Immature natural killer cell (primary cell): ENCODE data around the gene SMIM14. TPM values are rescaled to one million over a fixed set of nuclear protein-coding genes. Genes with fewer than 3 reads are reported as not detected.
"Not testable (repeated sequence)": the region's sequence is repeated elsewhere in the genome, so short reads cannot be mapped to it uniquely, and the experiment has no call there.

ENCODE experiments used
- DNase-seq, 3 donors: peaks; one replicate each; pipeline ENCODE4 v3.0.0; 2022; ENCODE audit warnings: mixed read lengths in 1 of 3
- H3K27ac Mint-ChIP-seq, 6 donors: one replicate each; pipeline ENCODE4 v1.8.0; 2020; ENCODE audit warnings: mixed read lengths in 6 of 6, mild to moderate bottlenecking in 5 of 6, inconsistent platforms in 4 of 6, moderate library complexity in 3 of 6
- H3K27me3 Mint-ChIP-seq, 3 donors: one replicate each; pipeline ENCODE4 v1.8.0; 2020 to 2021; ENCODE audit warnings: low read depth in 3 of 3, mild to moderate bottlenecking in 3 of 3, mixed read lengths in 3 of 3, moderate library complexity in 3 of 3, inconsistent platforms in 1 of 3
- H3K36me3 Mint-ChIP-seq, 3 donors: one replicate each; pipeline ENCODE4 v1.8.0; 2020; ENCODE audit warnings: mixed read lengths in 3 of 3, inconsistent platforms in 2 of 3, mild to moderate bottlenecking in 2 of 3
- H3K4me1 Mint-ChIP-seq, 2 donors: one replicate each; pipeline ENCODE4 v1.8.0; 2020; ENCODE audit warnings: inconsistent platforms in 2 of 2, mild to moderate bottlenecking in 2 of 2, mixed read lengths in 2 of 2, moderate library complexity in 1 of 2
- H3K4me3 Mint-ChIP-seq, 5 donors: one replicate each; pipeline ENCODE4 v1.8.0; 2020; ENCODE audit warnings: mild to moderate bottlenecking in 5 of 5, mixed read lengths in 5 of 5, inconsistent platforms in 3 of 5, moderate library complexity in 3 of 5
- H3K9me3 Mint-ChIP-seq, 6 donors: one replicate each; pipeline ENCODE4 v1.8.0; 2020; ENCODE audit warnings: mild to moderate bottlenecking in 6 of 6, mixed read lengths in 6 of 6, inconsistent platforms in 4 of 6, moderate library complexity in 3 of 6
- polyA plus RNA-seq, 3 donors: library from polyadenylated mRNA; unstranded; fragments of 300-500 nt; fragmentation: Illumina TruSeq; gene quantifications; one replicate each; pipeline ENCODE4 v1.2.3, GENCODE V29; 2021

SMIM14 gene
- polyA plus RNA-seq, 3 donors from 2014 or later = 84.0 to 150 (median 111) TPM

DNA sequence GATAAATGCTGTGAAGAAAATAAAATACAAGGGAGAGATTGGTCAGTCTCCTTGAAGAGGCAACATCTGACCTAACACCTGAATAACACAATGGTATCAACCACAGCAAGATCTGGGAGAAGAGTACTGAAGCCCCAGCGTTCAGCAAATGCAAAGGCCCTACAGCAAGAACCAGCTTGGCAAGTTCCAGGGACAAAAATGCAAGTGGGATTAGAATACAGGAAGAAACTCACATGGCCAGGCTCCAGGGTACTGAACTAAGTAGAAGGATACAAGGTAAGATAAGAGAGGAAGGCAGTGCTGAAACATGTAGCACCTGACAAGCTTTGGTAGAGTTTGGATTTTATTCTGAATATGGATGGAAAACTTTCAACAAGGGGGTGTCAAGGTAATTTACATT lies 3.6 kb downstream of the SMIM14 start:
- peaks cover 48 to 54% of the 10 kb centered on the region in 2 donors for H3K4me1 Mint-ChIP-seq
- H3K4me3 Mint-ChIP-seq = peak overlapping the region in 1 of 5 donors; percentile 2
- peaks cover 7 to 15% (median 8%) of the 10 kb centered on the region in 3 donors for H3K27me3 Mint-ChIP-seq
- H3K27ac Mint-ChIP-seq = peak overlapping the region; percentile 3 to 75 (median 44)
- DNase-seq = no peak
- H3K9me3 Mint-ChIP-seq = no peaks in the 10 kb centered on the region
- H3K36me3 Mint-ChIP-seq = no peaks in the 10 kb centered on the region

DNA sequence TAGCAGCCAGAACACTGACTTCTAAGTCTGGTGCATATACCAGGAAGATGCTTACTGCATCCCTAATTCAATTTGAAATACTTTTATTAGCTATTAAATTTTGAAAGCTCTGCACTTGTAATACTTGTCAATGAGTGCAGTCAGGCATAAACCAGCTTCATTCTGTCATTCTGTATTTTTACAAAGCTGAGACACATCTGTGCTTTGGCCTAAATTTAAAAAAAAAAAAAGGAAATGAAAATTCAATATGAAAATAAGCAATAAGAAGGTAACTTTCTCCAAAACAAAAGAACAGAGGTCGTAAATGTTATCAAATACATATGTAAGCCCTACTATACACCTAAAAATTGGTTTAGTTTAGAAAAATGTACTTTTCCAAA lies 7.0 kb downstream of the SMIM14 start:
- no peaks in the 10 kb centered on the region for H3K9me3 Mint-ChIP-seq
- H3K27ac Mint-ChIP-seq = no peak overlapping the region
- no peak overlapping the region for H3K4me3 Mint-ChIP-seq
- H3K4me1 Mint-ChIP-seq = peaks cover 21 to 25% of the 10 kb centered on the region in 2 donors
- no peaks in the 10 kb centered on the region for H3K27me3 Mint-ChIP-seq
- H3K36me3 Mint-ChIP-seq = peaks cover 0 to 9% (median 3%) of the 10 kb centered on the region in 3 donors
- DNase-seq = no peak

DNA sequence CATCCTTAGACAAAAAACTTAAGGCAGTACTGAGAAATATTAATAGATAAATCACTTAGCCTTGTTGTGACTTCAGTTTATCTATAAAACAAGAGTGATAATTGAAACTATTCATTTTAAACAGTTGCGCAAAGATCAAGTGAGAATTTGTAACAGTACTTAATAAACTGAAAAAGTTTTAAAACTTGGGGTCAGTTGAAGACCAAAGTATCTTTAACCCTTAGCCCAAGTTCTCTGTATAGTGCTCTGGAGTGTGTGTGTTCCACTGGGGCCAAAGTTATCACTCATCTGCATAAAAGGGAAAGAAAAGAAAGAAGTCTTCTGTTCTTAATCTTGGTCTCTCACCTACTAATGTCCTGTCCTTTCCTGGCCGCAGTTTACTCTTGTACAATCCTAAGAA lies 11.3 kb downstream of the SMIM14 start:
- H3K36me3 Mint-ChIP-seq = peaks cover 0 to 9% (median 3%) of the 10 kb centered on the region in 3 donors
- DNase-seq = no peak
- H3K4me1 Mint-ChIP-seq = no peaks in the 10 kb centered on the region
- no peak overlapping the region for H3K4me3 Mint-ChIP-seq
- H3K9me3 Mint-ChIP-seq = no peaks in the 10 kb centered on the region
- H3K27ac Mint-ChIP-seq = no peak overlapping the region
- H3K27me3 Mint-ChIP-seq = no peaks in the 10 kb centered on the region

DNA sequence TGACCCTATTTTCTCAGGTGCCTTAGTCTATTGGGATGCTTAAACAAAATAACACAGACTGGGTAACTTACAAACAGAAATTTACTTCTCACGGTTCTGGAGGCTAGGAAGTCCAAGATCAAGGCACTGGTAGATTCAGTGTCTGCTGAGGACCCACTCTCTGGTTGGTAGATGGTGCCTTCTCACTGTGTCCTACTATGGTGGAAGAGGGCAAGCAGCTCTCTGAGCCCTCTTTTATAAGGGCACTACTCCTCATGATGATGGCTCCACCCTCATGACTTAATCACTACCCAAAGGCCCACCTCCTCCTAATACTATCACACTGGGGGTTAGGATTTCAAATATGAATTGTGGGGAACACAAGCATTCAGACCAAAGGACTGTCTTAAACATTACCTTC lies 11.8 kb downstream of the SMIM14 start:
- Mint-ChIP-seq H3K36me3 (peaks cover 0 to 9% (median 3%) of the 10 kb centered on the region in 3 donors), H3K27me3 (no peaks in the 10 kb centered on the region), H3K9me3 (no peaks in the 10 kb centered on the region), H3K4me3 (no peak overlapping the region), H3K27ac (no peak overlapping the region), H3K4me1 (no peaks in the 10 kb centered on the region)
- no peak for DNase-seq

DNA sequence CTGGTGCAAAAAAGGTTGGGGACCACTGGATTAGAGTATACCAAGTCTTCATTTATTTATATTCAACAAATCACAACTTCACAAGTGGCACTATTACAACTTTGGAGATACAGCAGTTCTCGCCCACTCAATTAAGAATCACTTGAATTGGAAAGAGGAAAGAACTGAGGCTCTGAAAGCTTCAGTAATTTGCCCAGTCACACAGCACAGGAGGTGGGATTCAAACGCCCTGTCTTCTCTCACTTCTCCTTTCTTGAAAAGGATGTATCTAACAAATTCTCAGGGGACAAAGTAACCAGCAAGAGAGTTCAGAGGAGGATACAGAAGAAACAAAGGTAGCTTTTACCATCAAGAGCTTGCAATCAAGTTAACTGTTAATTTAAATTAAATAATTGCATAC lies 12.4 kb downstream of the SMIM14 start:
- peaks cover 0 to 11% (median 7%) of the 10 kb centered on the region in 3 donors for H3K36me3 Mint-ChIP-seq
- H3K9me3 Mint-ChIP-seq = no peaks in the 10 kb centered on the region
- H3K27me3 Mint-ChIP-seq = no peaks in the 10 kb centered on the region
- H3K27ac Mint-ChIP-seq = peak overlapping the region in 1 of 6 donors; percentile 44
- H3K4me3 Mint-ChIP-seq = no peak overlapping the region
- no peak for DNase-seq
- H3K4me1 Mint-ChIP-seq = peaks cover 0 to 2% of the 10 kb centered on the region in 2 donors

DNA sequence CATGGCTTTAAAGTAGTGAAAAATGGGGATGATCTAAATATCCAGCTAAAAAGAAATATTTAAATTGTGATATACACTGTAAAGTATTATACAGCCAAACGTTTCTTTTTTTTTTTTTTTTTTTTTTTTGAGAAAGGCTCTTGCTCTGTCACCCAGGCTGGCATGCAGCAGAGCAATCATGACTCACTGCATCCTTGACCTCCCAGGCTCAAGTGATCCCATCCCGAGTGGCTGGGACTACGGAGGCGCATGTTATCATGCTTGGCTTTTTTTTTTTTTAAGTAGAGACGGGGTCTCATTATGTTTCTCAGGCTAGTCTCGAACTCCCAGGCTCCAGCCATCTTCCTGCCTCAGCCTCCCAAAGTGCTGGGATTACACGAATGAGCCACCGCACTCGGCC lies 17.1 kb downstream of the SMIM14 start:
- DNase-seq = no peak

DNA sequence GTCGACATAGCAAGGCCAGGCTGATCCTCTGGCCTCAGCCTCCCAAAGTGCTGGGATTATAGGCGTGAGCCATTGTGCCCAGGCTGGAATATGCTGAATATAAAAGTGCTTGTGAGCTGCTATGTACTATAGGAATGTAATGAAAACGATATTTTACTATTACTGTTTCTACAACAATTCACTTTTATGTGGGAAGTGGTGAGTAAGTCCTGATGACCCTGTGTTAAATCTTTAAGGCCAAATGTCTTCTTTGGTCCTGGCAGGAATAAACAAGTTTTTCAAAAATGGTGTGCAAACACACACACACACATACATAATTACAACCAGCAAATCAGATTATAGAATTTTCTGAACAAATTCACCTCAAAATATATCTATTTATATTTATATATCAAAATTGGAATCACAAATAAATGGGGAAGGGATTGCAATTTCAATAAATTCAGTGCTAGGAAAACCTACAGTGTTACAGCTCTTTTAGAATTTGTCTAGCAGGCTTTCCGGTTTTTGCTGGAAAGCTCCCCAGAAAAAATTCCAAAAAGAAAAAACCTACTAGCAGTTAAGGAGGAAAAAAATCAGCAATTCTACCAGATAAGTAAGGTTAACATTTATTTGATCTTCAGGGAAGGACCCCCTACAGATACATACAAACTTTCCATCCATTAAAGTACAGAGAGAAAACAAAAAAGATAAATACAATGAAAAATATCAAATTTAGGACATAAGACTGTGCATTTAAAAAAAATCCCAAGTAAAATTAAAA lies 17.9 kb downstream of the SMIM14 start:
- Mint-ChIP-seq H3K9me3 (no peaks in the 10 kb centered on the region), H3K4me3 (no peak overlapping the region), H3K36me3 (peaks cover 0 to 6% (median 5%) of the 10 kb centered on the region in 3 donors), H3K27ac (no peak overlapping the region), H3K27me3 (peaks cover 0 to 2% (median 0%) of the 10 kb centered on the region in 3 donors), H3K4me1 (peaks cover 0 to 5% of the 10 kb centered on the region in 2 donors)
- no peak for DNase-seq

More for the DNA sequence above, 17.1 kb downstream of the SMIM14 start:
- Mint-ChIP-seq H3K27ac (no peak overlapping the region), H3K4me1 (peaks cover 0 to 5% of the 10 kb centered on the region in 2 donors), H3K27me3 (peaks cover 0 to 2% (median 0%) of the 10 kb centered on the region in 3 donors), H3K4me3 (no peak overlapping the region), H3K36me3 (peaks cover 0 to 6% (median 5%) of the 10 kb centered on the region in 3 donors), H3K9me3 (no peaks in the 10 kb centered on the region)

DNA sequence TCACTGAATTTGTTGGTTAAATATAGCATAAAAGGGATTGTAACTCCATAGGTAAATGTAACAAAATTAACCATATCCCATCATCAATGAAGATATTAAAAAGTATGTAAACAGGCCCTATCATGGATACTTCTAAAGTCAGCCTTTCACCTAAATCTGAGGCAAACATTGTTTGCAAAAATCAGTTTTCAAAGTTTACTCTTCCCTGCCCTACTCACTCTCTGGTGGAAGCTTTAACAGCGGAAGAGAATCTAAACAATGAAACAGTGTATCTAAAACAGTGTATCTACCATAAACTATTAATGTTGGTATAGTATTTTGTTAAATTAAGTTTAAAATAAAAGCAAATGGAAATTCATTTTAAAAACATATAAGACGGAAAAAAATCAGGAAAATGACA lies 21.1 kb downstream of the SMIM14 start:
- Mint-ChIP-seq H3K36me3 (peaks cover 0 to 6% (median 5%) of the 10 kb centered on the region in 3 donors), H3K4me1 (peaks cover 0 to 5% of the 10 kb centered on the region in 2 donors), H3K27ac (no peak overlapping the region), H3K4me3 (no peak overlapping the region), H3K27me3 (peaks cover 0 to 2% (median 0%) of the 10 kb centered on the region in 3 donors), H3K9me3 (no peaks in the 10 kb centered on the region)
- no peak for DNase-seq

DNA sequence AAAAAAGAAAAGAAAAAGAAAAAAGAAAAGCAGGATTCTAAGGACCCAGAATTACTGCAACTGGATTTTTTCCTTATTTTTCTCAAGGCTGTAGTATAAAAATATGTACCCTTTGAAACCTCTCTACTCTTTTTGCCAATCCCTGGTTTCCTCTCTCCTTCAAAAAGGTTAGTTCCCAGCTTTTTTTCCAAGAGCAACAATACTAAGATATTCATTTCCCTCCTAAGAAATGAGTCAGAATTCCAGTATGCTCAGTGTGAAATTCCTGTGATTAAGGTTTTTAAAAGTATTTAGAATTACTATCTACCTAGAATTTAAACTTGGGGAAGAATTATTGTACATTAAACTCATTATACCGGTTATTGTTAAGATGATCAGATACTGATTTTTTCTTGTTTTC lies 22.0 kb downstream of the SMIM14 start:
- Mint-ChIP-seq H3K4me3 (no peak overlapping the region), H3K27me3 (peaks cover 0 to 2% (median 0%) of the 10 kb centered on the region in 3 donors), H3K9me3 (no peaks in the 10 kb centered on the region), H3K36me3 (peaks cover 0 to 6% (median 5%) of the 10 kb centered on the region in 3 donors), H3K27ac (no peak overlapping the region), H3K4me1 (peaks cover 0 to 5% of the 10 kb centered on the region in 2 donors)
- DNase-seq = no peak

DNA sequence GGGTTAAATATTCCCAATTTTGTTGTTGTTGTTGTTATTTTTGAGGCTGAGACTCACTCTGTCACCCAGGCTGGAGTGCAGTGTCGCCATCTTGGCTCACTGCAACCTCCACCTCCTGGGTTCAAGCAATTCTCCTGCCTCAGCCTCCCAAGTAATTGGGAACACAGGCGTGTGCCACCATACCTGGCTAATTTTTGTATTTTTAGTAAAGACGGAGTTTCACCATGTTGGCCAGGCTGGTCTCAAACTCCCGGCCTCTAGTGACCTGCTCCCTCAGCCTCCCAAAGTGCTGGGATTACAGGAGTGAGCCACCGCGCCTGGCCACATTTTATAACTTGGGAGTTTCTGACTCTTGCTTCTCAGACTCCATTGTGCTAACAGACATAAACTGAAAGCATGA lies 22.6 kb downstream of the SMIM14 start:
- not testable (repeated sequence) for H3K36me3 Mint-ChIP-seq, H3K4me1 Mint-ChIP-seq, H3K27me3 Mint-ChIP-seq, H3K9me3 Mint-ChIP-seq, H3K27ac Mint-ChIP-seq, DNase-seq, H3K4me3 Mint-ChIP-seq

DNA sequence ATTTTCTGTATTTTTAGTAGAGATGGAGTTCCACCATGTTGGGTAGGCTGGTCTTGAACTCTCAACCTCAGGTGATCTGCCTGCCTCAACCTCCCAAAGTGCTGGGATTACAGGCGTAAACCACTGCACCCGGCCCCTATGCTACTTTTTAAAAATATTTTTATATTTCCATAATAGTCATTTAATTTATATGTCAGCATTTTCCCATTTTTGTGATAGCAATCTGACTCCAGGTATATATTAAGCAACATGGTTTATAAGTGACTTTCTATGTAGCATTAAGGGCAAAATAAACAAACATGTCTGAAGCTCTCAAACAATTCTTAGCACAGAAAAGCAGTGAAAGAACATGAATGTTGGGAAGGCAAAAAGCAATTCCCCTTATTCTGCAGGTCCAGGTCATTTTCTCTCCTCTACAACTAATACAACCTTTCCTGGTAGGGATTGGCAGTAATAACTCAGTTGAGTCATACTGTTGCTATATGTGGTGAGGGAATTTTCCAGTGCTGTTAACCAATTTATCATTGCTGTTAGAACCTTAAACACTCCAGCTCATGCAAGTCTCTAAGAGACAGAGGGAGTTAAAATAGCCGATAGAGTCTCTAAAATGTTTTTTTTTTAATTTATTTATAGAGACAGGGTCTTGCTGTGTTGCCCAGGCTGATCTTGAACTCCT lies 24.0 kb downstream of the SMIM14 start:
- no peak for DNase-seq
- Mint-ChIP-seq H3K27me3 (peaks cover 0 to 2% (median 0%) of the 10 kb centered on the region in 3 donors), H3K9me3 (no peaks in the 10 kb centered on the region), H3K4me1 (no peaks in the 10 kb centered on the region), H3K36me3 (peaks cover under 1 to 7% (median 4%) of the 10 kb centered on the region in 3 donors), H3K27ac (no peak overlapping the region), H3K4me3 (no peak overlapping the region)

DNA sequence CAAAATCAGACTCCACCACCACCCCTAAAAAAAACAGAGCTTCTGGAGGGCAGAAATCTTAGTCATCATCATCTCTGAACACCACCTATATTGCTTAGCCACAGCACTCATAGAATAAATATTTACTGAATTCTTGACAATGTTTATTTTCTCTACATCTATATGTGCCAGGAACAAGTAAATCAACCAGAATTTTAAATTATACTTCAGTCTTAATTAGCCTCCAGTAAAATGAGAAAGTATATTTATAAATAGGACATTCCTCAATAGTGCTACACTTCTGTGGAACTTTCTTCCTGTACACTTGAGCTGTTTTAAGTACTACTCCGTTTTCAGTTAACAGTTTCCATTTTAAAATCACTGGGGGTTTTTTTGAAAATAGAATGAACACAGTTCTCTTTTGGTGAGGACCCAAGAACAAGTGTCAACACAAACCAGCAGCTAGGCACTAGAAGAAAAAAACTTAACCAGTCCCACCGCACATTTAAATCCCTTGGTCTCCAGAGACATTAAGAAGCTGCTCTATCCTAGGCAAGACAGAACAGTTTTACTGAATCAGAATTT lies 25.5 kb downstream of the SMIM14 start:
- Mint-ChIP-seq H3K27ac (no peak overlapping the region), H3K4me1 (peaks cover 0 to 2% of the 10 kb centered on the region in 2 donors), H3K4me3 (no peak overlapping the region), H3K36me3 (peaks cover 6 to 15% (median 13%) of the 10 kb centered on the region in 3 donors), H3K27me3 (peaks cover 0 to 2% (median 0%) of the 10 kb centered on the region in 3 donors), H3K9me3 (no peaks in the 10 kb centered on the region)
- DNase-seq = no peak

DNA sequence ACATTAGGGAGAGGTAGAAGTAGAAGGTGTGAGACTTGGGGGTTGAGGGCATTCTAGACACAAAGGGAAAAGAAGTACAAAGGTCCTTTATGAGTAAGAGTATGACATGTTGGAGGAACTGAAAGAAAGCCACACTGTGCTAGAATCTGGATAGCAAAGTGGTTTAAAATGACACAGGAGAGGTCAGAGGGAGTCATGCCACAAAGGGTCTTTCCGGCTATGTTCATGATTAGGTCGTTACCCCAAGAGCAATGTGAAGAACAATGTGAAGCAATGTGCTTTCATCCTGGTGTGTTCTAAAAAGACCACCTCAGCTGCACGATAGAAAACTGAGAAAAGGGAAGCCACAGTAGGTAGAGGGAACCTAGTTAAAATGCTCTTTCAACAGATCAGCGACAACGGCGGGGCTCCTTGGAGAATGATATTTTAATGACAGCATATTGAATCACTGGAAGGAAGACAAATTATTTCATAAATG lies 29.2 kb downstream of the SMIM14 start:
- Mint-ChIP-seq H3K9me3 (peaks cover 0 to 6% (median 2%) of the 10 kb centered on the region in 6 donors), H3K27ac (peak overlapping the region in 1 of 6 donors; percentile 1)
- DNase-seq = no peak

DNA sequence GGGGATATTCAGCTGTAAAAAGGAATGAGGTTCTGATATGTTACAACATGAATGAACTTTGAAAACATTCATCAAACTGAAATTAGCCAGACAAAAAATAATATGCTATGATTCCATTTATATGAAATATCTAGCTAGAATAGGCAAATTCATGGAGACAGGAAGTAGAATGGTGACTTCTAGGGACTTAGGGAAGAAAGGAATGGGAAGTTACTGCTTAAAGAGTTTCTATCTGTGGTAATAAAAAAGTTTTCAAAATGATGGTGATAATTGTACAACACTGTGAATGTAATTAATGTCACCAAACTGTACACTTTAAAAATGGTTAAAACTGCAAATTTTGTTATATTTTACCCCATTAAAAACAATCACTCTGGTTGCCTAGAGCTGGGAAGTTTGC lies 30.2 kb downstream of the SMIM14 start:
- H3K4me1 Mint-ChIP-seq = peaks cover 0 to 2% of the 10 kb centered on the region in 2 donors

More for the DNA sequence above, 29.2 kb downstream of the SMIM14 start:
- Mint-ChIP-seq H3K36me3 (peaks cover 18 to 35% (median 28%) of the 10 kb centered on the region in 3 donors), H3K4me3 (no peak overlapping the region), H3K27me3 (peaks cover 0 to 2% (median 0%) of the 10 kb centered on the region in 3 donors), H3K4me1 (peaks cover 0 to 2% of the 10 kb centered on the region in 2 donors)

More for the DNA sequence above, 30.2 kb downstream of the SMIM14 start:
- H3K27ac Mint-ChIP-seq = no peak overlapping the region
- H3K9me3 Mint-ChIP-seq = peaks cover 0 to 6% (median 2%) of the 10 kb centered on the region in 6 donors
- H3K27me3 Mint-ChIP-seq = peaks cover 0 to 2% (median 0%) of the 10 kb centered on the region in 3 donors
- DNase-seq = no peak
- no peak overlapping the region for H3K4me3 Mint-ChIP-seq
- H3K36me3 Mint-ChIP-seq = peaks cover 18 to 38% (median 28%) of the 10 kb centered on the region in 3 donors
